OCI-LY7 (cell line): ENCODE results near the gene NFIX.

Experiments
- CTCF ChIP-seq: fragments of 200-600 bp; sonication (generic); conservative IDR thresholded peaks from 2 replicates; pipeline ENCODE4 v1.5.1; 2014; ENCODE audit warnings: mild to moderate bottlenecking, antibody characterized with exemption, low read length, moderate library complexity, mixed read lengths
- EZH2phosphoT487 ChIP-seq: fragments of 200-600 bp; sonication (generic); IDR thresholded peaks from 2 replicates; pipeline ENCODE4 v1.6.1; 2018; ENCODE audit warnings: low read depth, borderline replicate concordance, mild to moderate bottlenecking, mixed run types, antibody characterized with exemption, low read length, moderate library complexity, mixed read lengths

- TF ChIP-seq CTCF (no peak), EZH2phosphoT487 (no peak)
These were observed 84.3 kb downstream of the NFIX start for GRCh38 chr19:13079542-13079986.
